OCI-LY7 (cell line): ENCODE results near the gene SLC35F4. TPM values are rescaled to one million over a fixed set of nuclear protein-coding genes. Genes with fewer than 3 reads are reported as not detected.

Experiments
- BruUV-seq: library from RNA; stranded (reverse); fragments of 400-500 nt; replicated peaks from 2 replicates; lab custom pipeline; 2021; lab: Mats Ljungman, UMichigan
- CTCF ChIA-PET: fragments of 300-600 bp; sonication (Branson Sonifier 250); formaldehyde crosslinking; loops from one replicate; lab custom pipeline; 2022; ENCODE audit warnings: antibody characterized with exemption; ENCODE audit not compliant: unreplicated experiment; lab: Charles Lee
- POLR2A ChIA-PET: fragments of 300-600 bp; sonication (Branson Sonifier 250); formaldehyde crosslinking; loops from one replicate; lab custom pipeline; 2022; ENCODE audit warnings: antibody characterized with exemption; lab: Charles Lee
- DNase-seq: peaks from one replicate; pipeline ENCODE4 v3.0.0-alpha.2; 2015; ENCODE audit warnings: low spot score
- H2AFZ ChIP-seq: fragments of 200-600 bp; sonication (generic), shearing (Covaris generic); 2 replicates; pipeline ENCODE4 v1.6.1; 2014; ENCODE audit warnings: mild to moderate bottlenecking, antibody characterized with exemption, low read length, moderate library complexity
- H3K27ac ChIP-seq: fragments of 200-600 bp; sonication (generic); 2 replicates; pipeline ENCODE4 v1.5.1; 2014; ENCODE audit warnings: mixed run types, low read depth, mild to moderate bottlenecking, moderate library complexity, low read length, inconsistent platforms; ENCODE audit not compliant: poor library complexity, severe bottlenecking
- H3K36me3 ChIP-seq: fragments of 200-600 bp; sonication (generic); 2 replicates; pipeline ENCODE4 v1.6.1; 2014; ENCODE audit warnings: mild to moderate bottlenecking, antibody characterized with exemption, low read length, moderate library complexity, mixed read lengths; ENCODE audit not compliant: insufficient read depth
- H3K4me1 ChIP-seq: fragments of 200-600 bp; sonication (generic); 2 replicates; pipeline ENCODE4 v1.5.1; 2014; ENCODE audit warnings: mild to moderate bottlenecking, low read length; ENCODE audit not compliant: insufficient read depth, poor library complexity, severe bottlenecking
- H3K4me2 ChIP-seq: fragments of 200-600 bp; sonication (generic); 2 replicates; pipeline ENCODE4 v1.6.1; 2014; ENCODE audit warnings: mild to moderate bottlenecking, low read length
- H3K4me3 ChIP-seq: fragments of 200-600 bp; sonication (generic); 2 replicates; pipeline ENCODE4 v1.5.1; 2014; ENCODE audit warnings: mild to moderate bottlenecking, low read depth, low read length; ENCODE audit not compliant: poor library complexity, severe bottlenecking
- H3K79me2 ChIP-seq: fragments of 200-600 bp; sonication (generic); 2 replicates; pipeline ENCODE4 v1.6.1; 2016; ENCODE audit warnings: low read depth, mild to moderate bottlenecking, low read length, moderate library complexity, mixed read lengths; ENCODE audit not compliant: insufficient read depth
- H3K9me2 ChIP-seq: fragments of 200-600 bp; sonication (generic); 2 replicates; pipeline ENCODE4 v1.6.1; 2016; ENCODE audit warnings: mild to moderate bottlenecking, low read length, mixed read lengths; ENCODE audit not compliant: insufficient read depth
- H3K9me3 ChIP-seq: fragments of 200-600 bp; sonication (generic); 2 replicates; pipeline ENCODE4 v1.6.1; 2014; ENCODE audit warnings: mild to moderate bottlenecking, mixed run types, low read length, mixed read lengths
- H4K20me1 ChIP-seq: fragments of 200-600 bp; sonication (generic); 2 replicates; pipeline ENCODE4 v1.6.1; 2014; ENCODE audit warnings: mild to moderate bottlenecking, antibody characterized with exemption, low read length, moderate library complexity, mixed read lengths; ENCODE audit not compliant: insufficient read depth
- CTCF ChIP-seq: fragments of 200-600 bp; sonication (generic); conservative IDR thresholded peaks from 2 replicates; pipeline ENCODE4 v1.5.1; 2014; ENCODE audit warnings: mild to moderate bottlenecking, antibody characterized with exemption, low read length, moderate library complexity, mixed read lengths
- EZH2phosphoT487 ChIP-seq: fragments of 200-600 bp; sonication (generic); IDR thresholded peaks from 2 replicates; pipeline ENCODE4 v1.6.1; 2018; ENCODE audit warnings: low read depth, borderline replicate concordance, mild to moderate bottlenecking, mixed run types, antibody characterized with exemption, low read length, moderate library complexity, mixed read lengths
- intact Hi-C: fragments of 100-400 bp; cut with micrococcal nuclease; formaldehyde crosslinking; loops from one replicate; pipeline ENCODE4 v1.10.0; 2022; ENCODE audit not compliant: unreplicated experiment
- total RNA-seq, 2 experiments: library from RNA; depleted of rRNA in 1 of 2; stranded (reverse); fragments of >200 nt in 1 of 2; shearing (Covaris generic) in 1 of 2; gene quantifications; 2 replicates each; pipeline ENCODE4 v1.2.3, GENCODE V29; 2014 to 2022

The SLC35F4 gene
- total RNA-seq, 2 experiments from 2014 or later, result not detected

- H2AFZ ChIP-seq, result no peak overlapping the region
- H3K27ac ChIP-seq, result no peak overlapping the region
- no peak for DNase-seq
- H3K79me2 ChIP-seq, result no peaks in the 10 kb centered on the region
- no peaks in the 10 kb centered on the region for H3K4me1 ChIP-seq
- no peaks in the 10 kb centered on the region for H4K20me1 ChIP-seq
- POLR2A ChIA-PET, result no interaction called here
- TF ChIP-seq EZH2phosphoT487 (no peak), CTCF (no peak)
- intact Hi-C loops, result no loop called here
- H3K9me3 ChIP-seq, result no peaks in the 10 kb centered on the region
- H3K36me3 ChIP-seq, result no peaks in the 10 kb centered on the region
- no peak overlapping the region for H3K4me2 ChIP-seq
- no TSS peak for BruUV-seq
- CTCF ChIA-PET, result no interaction called here
- H3K4me3 ChIP-seq, result no peak overlapping the region
- H3K9me2 ChIP-seq, result no peaks in the 10 kb centered on the region
Measured at GRCh38 chr14:57870686-57871457, 5.0 kb upstream of the SLC35F4 start.

DNA sequence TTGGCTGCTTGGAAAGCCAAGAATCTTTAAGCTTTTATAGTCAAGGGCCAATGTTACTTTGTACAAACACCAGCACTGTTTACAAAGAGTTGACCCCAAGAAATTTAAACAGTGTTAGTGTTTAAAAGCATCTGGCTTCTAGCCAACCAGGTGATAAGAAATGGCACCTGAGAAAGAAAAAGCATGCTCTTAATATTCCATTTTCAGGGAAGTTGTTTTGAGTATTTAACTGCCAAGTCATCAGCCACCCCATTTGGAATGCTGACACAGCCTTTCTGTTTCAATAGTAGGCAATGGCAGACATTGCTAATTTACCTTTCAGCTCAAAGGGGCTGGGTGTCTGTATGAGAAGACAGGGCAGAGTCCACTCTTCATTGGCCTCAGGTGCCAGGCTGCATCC, 3.7 kb upstream of the SLC35F4 start:
- Histone ChIP-seq H4K20me1 (no peaks in the 10 kb centered on the region), H3K4me2 (no peak overlapping the region), H3K79me2 (no peaks in the 10 kb centered on the region), H3K4me1 (no peaks in the 10 kb centered on the region), H2AFZ (no peak overlapping the region), H3K9me2 (no peaks in the 10 kb centered on the region), H3K36me3 (no peaks in the 10 kb centered on the region), H3K4me3 (no peak overlapping the region), H3K9me3 (no peaks in the 10 kb centered on the region), H3K27ac (no peak overlapping the region)
- POLR2A ChIA-PET, result interaction anchor here (0.7 kb wide), 1 partner anchor 240 kb away, joined by 3 read pairs; no protein-coding TSS in a partner anchor
- BruUV-seq, result no TSS peak
- intact Hi-C loops, result no loop called here
- no peak for TF ChIP-seq EZH2phosphoT487
- TF ChIP-seq CTCF, result no peak
- CTCF ChIA-PET, result interaction anchor here (0.5 kb wide), 1 partner anchor 177 kb away, joined by 3 read pairs; no protein-coding TSS in a partner anchor
- no peak for DNase-seq

DNA sequence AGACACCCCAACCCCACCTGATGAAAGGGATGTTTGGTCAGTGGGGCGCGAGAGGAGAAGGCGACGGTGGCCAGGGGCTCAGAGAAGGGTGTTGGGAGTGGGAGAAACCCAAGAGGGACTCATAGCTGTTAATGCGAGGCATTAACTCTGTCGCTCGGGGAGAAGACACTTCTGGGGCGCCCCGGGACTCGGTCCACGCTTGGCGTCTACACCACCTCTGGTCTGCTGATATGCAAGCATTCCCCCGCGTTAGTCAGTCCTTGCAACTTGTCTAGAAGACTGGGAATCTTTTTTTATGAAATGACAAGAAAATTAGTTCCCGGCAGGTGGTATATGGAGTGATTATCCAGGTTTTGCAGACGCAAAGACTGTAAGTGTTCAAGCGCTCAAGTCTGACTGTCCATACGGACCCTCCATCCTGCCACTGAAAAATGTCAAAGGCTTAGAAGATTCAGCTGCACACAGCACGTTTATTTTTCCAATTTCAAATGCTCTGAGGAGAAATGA, 360 bp upstream of the SLC35F4 start:
- Histone ChIP-seq H3K27ac (no peak overlapping the region), H2AFZ (no peak overlapping the region), H3K4me2 (no peak overlapping the region), H3K9me3 (no peaks in the 10 kb centered on the region), H3K79me2 (no peaks in the 10 kb centered on the region), H3K4me3 (no peak overlapping the region), H3K4me1 (no peaks in the 10 kb centered on the region), H4K20me1 (no peaks in the 10 kb centered on the region), H3K9me2 (no peaks in the 10 kb centered on the region), H3K36me3 (no peaks in the 10 kb centered on the region)
- intact Hi-C loops, result no loop called here
- ChIA-PET CTCF (no interaction called here), POLR2A (interaction anchor here (0.6 kb wide), 2 partner anchors 38 to 789 kb away, joined by 4 to 7 read pairs; no protein-coding TSS in a partner anchor)
- BruUV-seq, result no TSS peak
- DNase-seq, result no peak
- no peak for TF ChIP-seq CTCF
